NOMO-1 treated with dmso at 0.1 percent for 144 hours (cell line): ENCODE data around the gene PAEP.
"Not testable (repeated sequence)": the region's sequence is repeated elsewhere in the genome, so short reads cannot be mapped to it uniquely, and the experiment has no call there.

Experiments
- DNase-seq: peaks from one replicate; lab custom pipeline; 2025; ENCODE audit not compliant: unreplicated experiment; lab: John Stamatoyannopoulos, UW

Gene PAEP

DNA sequence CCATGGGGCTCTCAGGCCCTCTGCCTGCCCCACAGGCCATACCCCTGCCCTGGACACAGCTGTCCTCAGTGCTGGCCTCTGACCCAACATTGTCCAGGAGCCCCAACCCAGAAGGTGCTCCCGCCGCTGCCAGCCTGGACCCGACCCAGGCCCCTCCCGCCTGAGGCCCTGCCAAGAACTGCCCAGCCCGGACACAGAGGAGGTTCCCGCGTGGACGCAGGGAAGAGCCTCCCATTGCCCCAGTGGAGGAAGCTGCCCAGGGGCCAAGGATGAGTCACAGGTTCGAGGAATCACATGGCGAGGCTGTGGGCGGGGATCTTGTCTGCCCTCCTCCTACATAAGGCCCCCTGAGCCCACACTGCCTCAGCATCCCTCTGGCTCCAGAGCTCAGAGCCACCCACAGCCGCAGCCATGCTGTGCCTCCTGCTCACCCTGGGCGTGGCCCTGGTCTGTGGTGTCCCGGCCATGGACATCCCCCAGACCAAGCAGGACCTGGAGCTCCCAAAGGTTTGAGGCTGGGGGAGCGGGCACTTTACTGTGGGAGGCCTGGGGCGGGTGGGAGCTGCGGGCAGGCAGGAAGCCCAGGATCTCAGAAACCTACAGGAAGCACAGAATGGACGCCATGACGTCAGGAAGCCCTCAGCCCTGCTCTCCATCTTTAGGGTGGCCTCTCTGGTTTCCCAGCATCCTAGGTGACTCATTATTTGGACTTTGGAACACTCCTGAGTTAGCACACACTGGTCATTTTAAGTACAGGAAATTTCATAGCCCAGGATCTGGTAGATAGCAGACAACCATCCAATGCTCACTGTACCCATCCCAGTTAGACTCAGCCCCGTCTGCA lies at the start of gene PAEP:
Gene PAEP, plus strand, starts transcription at position 366 of the 844 bp plus-strand sequence.
- no peak for DNase-seq

DNA sequence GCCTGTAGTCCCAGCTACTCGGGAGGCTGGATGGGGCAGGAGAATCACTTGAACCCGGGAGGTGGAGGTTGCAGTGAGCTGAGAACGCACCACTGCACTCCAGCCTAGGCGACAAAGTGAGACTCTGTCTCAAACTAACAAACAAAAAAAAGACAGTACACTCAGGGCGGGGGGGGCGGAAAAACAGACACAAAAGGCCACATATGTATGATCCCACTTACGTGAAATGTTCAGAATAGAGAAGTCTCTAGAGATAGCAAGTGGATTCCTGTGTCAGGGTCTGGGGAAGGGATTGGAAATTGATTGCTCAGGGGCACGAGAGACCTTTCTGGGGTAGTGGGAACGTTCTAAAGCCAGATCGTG lies 49.3 kb upstream of the PAEP start:
- no peak for DNase-seq

DNA sequence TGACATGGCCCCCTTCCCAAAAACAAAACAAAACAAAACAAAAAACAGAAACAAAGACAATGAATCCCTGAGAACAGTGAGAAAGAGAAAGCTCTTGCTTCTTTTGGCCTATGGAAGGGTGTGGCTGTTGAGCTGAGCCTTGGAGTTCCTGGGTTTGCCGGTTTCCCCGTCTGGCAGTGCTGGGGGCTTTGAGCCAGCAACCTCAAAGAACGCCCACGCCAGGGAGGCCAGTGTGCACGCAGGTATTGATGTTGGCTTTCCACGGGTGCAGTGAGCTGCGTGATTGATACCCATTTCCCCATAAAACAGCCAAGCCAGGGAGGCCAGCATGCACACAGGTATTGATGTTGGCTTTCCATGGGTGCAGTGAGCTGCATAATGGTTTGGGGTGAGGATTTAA lies 48.7 kb upstream of the PAEP start:
- DNase-seq: no peak

DNA sequence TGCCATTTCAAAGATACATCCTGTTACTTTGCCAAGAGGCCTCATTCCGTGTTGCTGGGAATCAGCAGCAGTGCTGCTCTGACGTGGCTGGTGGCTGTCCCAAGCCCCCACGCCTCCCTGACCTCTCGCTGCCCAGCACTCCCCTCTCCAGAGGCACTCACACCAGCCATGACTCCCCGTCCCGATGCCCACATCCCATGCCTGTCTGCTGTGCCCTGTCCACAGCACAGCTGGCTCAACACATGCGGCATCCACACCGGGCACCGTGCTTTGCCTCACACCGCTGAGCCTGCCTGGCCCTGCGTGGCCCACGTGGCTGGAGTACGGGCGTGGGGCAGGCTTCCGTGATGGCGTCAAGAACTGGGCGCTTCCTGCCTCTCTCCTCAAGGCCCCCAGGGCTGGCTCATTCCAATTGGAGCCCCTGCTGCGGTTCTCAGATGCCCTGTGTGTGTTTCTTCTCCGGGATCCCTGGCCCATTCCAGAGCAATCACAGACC lies 48.2 kb upstream of the PAEP start:
- no peak for DNase-seq

DNA sequence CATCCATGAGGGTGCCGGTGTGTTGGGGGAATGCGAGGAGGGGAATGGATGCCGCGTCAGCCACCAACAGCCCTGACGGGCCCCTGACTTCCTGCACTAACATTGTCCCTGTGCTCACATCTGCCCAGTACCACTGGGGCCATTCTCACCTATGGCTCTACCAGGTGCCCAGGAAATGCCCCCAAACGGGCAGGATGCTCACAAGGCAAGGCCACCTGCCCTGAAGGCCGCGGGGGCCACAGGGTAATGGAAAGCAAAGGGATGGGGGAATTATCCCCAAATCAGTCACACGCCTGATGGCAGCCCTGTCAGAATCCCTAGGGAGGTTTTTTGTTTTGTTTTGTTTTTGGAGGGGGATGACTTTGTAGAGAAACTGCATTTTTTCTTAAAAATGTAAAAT lies 47.6 kb upstream of the PAEP start:
- DNase-seq: not testable (repeated sequence)

DNA sequence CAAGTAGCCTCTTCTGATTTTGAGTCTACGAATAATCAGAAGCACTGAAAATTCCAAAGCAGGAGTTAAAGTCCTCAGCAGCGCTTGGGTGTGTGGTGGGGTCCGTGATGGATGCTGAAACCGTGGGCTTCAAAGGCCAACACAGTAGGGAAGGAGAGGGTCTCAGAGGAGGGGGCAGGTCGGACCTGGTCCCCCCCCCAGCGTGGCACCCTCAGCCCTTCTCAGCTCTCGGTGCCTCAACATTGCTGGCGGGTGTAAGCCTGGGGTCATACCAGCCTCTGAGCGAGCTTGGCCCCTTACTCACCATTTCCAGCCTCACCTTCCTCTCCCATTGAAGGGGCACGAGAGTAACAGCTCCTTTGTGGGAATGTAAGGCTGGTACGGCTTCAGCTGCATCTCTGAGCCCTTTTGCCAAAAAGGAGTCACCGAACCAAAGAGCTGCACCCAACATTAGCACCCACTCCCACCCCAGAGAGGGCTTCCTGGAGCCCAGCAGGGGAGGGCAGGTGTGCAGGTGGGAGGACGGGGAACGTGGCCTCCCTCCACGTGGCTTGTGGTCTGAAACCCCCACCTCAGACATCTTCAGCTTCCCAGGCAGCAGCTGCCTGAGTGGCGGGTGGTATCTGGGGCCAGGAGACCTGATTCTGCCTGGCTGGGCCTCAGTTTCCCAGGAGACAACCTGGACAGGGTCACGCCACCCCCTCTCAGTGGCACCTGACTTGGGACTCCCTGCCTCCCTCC lies 47.0 kb upstream of the PAEP start:
- no peak for DNase-seq

DNA sequence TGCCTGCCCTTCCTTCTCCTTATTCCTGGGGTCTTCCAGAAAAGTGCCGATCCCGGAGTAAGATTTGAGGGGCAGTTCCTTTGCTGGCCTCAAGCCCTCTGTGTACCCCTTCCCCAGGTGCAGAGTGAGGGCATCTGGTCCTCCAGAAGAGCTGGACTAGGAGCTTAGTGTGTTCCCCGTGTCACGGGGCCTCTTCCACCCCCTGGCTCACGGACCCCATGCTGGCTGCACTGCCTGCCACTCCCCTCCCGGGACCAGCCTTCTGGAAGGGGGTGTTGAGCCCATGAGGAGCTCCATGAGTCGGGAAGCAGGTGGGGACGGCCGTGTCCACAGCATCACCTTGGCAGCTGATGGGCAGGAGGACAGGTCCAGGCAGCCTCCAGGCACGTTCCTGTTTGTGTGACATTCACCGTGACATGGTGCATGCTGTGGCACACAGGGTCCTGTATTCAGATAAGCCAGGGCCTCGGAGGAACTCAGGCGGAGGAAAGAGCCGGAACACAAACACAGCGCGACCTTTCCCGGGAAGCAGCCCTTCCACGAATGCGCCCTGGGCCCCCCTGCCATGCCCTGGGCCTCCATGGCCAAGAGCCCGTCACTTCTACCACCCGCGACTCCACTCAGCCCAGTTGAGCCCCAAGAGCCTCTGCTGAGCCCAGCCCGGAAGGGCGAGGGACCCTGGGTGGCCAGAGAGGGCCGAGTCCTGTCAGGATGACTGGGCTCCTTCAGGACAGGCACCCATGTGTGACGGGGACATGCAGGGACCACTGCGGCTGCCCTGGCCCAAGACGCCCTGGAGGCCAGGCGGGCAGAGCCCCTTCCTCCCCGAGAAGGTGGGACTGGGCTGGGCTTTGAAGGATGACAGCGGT lies 46.2 kb upstream of the PAEP start:
- DNase-seq: no peak

DNA sequence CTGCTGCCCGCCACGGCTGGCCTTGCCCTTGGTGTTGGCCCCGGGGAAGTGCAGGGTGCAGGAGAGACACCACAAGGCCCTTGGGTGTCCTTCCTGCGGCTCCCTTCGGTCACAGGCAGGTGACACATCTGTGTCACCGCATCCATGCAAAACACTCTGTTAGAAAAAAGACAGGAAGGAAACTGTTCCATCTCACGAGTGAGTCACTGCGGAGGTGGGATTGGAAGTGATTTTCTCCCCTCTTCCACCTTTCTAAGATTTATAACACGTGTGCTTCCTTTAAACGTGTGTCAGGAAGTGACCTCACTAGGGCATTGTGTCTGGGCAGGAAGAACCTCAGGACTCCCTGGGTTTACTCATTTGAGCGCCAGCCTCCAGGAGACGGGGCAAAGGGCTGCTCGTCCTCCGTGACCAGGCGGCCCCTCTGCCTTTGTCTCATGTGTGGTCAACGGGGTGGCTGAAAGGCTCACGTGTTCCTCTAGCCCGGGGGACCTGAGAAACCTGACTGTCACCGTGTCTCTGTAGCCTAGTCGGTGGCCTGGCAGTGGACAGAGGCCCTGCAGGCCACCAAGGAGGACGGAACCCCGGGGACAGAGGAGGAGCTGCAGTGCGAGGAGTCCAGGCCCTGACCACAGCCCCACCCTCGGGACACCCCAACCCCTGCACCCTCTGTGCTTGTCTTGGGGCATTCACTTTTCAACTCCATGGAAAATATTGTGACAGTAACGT lies 45.3 kb upstream of the PAEP start:
- no peak for DNase-seq

DNA sequence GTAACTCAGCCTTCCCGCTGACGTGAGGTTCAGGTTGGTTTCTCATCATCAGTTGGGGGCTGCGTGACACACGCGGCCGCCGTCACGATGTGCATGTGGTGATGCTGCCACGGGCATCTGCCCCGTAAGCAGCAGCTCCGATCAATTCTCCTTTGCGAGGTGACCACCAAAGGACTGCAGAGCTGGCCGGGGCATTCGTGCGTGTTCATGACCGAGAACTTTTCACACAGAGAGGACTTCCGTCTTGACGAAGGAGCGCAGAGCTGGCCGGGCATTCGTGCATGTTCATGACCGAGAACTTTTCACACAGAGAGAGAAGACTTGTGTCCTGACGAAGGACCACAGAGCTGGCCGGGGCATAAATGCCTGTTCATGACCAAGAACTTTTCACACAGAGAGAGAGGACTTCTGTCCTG lies 44.1 kb upstream of the PAEP start:
- no peak for DNase-seq

DNA sequence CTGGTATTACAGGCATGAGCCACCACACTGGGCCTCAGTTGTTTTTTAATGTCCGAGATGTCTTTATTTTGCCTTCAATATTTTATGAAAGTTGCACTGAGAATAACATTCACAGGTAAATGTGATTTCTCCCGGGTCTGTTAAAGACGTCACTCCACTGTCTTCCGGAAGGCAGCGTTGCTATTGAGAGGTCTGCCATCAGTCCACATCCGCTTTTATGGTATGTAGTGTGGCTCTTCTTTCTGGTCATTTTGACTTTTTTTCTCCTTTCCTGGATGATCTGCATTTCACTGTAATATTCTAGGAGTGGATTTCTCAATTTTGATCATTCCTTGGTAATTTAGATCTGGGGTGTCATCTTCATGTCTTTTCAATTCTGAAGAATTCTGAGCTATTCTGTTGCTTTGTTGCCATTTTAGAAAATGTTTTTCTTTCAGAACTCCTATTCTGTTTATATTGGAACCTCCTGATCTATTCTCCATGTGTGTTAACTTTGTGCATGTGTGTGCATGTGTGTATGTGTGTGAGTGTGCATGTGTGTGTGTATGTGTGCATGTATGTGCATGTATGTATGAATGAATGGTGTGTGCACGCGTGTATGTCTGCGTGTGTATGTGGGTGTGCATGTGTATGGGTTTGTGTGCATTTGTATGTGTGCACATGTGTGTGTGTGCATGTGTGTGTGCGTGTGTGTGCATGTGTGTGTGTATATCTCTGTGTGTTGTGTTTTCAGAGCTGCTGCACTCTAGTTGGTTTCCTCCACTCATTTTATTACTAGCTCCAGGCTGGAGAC lies 42.2 kb upstream of the PAEP start:
- no peak for DNase-seq

DNA sequence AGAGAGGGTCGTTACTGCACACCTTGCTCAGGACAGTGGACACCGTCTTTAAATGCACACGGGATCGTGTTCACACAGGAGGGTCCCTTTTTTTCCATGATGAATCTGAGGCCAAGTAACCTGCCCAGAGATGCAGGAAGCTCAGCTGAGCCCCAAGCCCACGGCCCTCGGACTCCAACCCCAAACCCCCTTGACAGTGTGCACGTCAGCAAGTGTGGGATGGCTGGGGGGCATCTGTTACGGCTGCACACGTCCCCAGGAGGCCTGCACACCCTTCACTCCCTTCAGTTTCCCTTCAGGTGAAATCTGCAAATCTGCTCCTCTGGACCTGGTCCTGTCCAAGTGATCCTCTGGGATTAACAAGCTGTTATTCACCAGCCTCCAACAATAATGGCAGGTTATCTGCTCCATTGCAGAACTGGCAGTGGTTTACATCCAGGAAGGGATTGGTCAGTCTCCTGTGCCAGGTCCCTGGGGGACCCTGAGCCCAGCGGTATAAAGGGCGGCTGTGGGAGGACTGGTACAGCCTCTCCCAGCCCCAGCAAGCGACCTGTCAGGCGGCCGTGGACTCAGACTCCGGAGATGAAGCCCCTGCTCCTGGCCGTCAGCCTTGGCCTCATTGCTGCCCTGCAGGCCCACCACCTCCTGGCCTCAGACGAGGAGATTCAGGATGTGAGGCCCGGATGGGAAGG lies 40.5 kb upstream of the PAEP start, which contains the start of gene LCN1:
Gene LCN1, plus strand, starts transcription at position 525 of the 692 bp plus-strand sequence. Its CDS starts 58 bp downstream, at position 583.
- no peak for DNase-seq

DNA sequence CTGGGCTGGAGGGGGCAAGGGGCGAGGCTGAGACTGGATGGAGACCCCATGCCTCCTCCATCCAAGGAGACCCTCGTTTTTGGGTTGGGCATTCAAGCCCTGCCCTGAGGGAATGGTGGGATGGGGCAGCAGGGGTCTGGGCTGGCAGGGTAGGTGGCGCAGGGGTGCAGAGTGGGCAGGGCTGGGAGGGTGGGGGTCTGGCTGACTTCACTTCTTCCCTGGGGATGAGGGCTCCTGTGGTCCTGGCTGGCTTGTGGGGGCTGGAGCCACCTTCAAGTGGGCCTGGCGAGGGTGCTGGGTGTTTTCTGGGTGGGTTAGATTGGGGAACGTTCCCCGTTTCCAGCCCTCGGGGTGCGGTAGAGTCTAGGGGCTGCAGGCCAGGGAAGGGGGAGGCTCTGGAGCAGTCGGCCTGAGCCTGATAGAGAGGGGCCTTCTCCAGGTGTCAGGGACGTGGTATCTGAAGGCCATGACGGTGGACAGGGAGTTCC lies 39.9 kb upstream of the PAEP start:
- DNase-seq: no peak

DNA sequence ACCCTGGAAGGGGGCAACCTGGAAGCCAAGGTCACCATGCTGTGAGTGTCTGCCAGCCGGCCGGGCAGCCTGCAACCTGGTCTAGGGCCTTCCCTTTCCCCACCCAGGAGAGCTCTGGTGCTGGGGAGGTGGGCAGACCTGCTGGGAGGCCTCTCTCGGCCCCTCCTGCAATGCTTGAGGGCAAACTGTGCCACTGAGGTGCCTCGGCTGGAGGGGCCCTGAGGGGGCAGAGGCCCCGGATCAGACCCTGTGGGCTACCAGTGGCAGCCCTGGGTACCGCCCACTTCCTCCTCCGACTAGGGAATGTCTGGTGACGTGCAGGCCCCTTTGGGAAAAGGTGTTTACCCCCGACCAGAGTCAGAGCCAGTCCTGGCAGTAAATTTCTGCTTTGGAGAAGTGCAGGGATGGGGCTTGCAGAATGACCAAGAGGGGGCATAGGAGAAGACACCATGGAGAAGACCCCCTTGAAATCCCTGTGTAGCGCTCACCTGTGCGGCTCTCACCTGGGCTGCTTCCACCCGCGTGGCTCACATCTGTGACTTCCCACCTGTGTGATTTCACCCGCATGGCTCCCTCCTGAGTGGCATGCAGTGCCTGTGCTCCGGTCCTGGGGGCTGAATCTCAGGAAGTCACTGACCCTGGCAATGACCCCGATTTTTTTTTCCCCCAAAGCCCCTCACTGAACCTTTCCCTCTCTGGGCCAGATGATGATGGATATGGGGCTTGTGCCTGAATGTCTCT lies 39.2 kb upstream of the PAEP start:
- no peak for DNase-seq

DNA sequence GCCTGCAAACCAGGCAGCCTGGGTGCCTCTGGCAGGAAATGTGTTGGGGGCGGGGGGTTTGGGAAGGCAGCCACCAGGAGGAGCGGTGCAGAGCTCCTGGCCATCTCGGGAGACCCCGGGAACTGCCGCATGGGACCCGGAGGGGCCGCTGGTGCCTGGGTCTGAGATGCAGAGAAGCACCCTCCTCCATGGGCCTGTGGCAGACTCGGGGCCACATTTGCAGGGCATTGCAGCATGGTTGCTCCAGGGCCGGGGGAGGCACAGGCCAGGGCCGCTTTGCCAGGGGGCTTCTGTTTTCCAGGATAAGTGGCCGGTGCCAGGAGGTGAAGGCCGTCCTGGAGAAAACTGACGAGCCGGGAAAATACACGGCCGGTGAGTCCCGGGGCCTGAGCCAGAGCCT lies 38.6 kb upstream of the PAEP start:
- no peak for DNase-seq

DNA sequence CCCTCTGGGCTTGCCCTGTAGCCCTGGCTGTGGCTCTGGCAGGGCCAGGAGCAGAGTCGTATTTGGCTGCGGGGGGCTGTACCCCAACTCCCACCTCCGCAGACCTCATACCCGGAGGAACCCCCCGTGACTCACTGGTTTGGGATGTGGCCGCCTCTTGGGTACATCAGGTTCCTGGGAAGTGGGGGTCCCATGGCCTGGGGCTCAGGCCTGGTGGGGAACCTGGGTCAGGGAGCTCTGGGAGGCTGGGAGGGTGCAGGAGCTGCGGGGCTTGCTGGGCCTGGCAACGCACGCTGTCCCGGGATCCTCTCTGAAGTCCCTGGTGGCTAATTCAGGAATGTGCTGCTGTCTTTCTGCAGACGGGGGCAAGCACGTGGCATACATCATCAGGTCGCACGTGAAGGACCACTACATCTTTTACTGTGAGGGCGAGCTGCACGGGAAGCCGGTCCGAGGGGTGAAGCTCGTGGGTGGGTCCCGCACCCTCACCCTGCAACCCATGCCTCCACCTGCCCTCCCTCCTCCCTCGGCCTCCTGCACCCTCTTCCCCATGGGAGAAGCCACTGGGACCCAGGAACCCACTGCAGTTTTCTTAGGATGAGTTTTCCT lies 37.9 kb upstream of the PAEP start:
- DNase-seq: no peak

DNA sequence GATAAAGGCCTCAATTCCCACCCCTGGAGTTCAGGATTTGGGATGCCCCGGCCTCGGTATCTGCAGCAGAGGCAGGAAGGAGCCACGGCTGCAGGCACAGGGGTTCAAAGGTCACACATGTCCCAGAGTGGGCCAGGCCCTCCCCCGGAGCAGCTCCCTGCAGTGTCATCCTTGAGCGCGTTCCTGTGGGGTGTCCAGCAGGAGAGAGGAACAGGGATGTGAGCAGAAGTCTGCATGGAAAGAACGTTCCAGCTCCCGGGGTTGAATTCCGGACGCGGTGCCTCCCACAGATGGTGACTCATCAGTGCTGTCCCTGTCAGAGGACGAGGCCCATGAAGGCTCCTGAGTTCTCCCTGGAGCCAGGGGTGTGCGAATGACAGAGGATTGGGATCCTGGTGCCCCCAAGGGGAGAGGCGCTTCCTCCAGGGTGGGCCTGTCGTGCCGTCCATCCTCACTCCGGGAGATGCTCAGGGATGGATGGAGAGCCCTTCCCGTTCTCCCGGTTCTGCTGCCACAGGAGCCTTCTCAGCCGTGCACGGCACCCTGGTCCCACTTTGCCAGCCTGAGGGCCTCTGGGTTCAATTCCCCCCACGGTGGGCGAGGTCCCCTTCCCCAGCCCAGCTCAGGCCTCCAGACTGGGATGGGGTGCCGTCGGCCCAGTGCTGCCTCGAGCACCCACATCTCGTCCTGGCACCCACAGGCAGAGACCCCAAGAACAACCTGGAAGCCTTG lies 37.3 kb upstream of the PAEP start:
- DNase-seq: no peak
